Ishikawa (cell line): ENCODE data around the gene CCDC187.

ENCODE experiments used
- CEBPB ChIP-seq: IDR thresholded peaks from 2 replicates; pipeline ENCODE4 v1.6.1; 2012
- CREB1 ChIP-seq: IDR thresholded peaks from 2 replicates; pipeline ENCODE4 v1.6.1; 2012; ENCODE audit warnings: low read depth
- EGR1 ChIP-seq: IDR thresholded peaks from 2 replicates; pipeline ENCODE4 v1.6.1; 2012
- EP300 ChIP-seq: IDR thresholded peaks from 2 replicates; pipeline ENCODE4 v1.6.1; 2012; ENCODE audit warnings: borderline replicate concordance
- FOXM1 ChIP-seq: IDR thresholded peaks from 2 replicates; pipeline ENCODE4 v1.6.1; 2012; ENCODE audit warnings: low read depth, borderline replicate concordance
- MAX ChIP-seq: IDR thresholded peaks from 2 replicates; pipeline ENCODE4 v1.6.1; 2012
- NFIC ChIP-seq: IDR thresholded peaks from 2 replicates; pipeline ENCODE4 v1.6.1; 2012
- RAD21 ChIP-seq: IDR thresholded peaks from 2 replicates; pipeline ENCODE4 v1.6.1; 2012; ENCODE audit warnings: low read depth
- REST ChIP-seq: IDR thresholded peaks from 2 replicates; pipeline ENCODE4 v1.6.1; 2012; ENCODE audit warnings: low read depth, mild to moderate bottlenecking
- TAF1 ChIP-seq: IDR thresholded peaks from 2 replicates; pipeline ENCODE4 v1.6.1; 2012; ENCODE audit warnings: low read depth, mild to moderate bottlenecking
- TCF12 ChIP-seq: IDR thresholded peaks from 2 replicates; pipeline ENCODE4 v1.6.1; 2012; ENCODE audit warnings: low read depth
- TEAD4 ChIP-seq: IDR thresholded peaks from 2 replicates; pipeline ENCODE4 v1.6.1; 2012
- USF1 ChIP-seq: IDR thresholded peaks from 2 replicates; pipeline ENCODE4 v1.6.1; 2012
- YY1 ChIP-seq: IDR thresholded peaks from 2 replicates; pipeline ENCODE4 v1.6.1; 2012; ENCODE audit warnings: low read depth
- ZBTB7A ChIP-seq: IDR thresholded peaks from 2 replicates; pipeline ENCODE4 v1.6.1; 2012; ENCODE audit warnings: low read depth

Gene CCDC187

GRCh38 chr9:136226680-136227407 lies 77.0 kb downstream of the CCDC187 start:
- TF ChIP-seq TCF12 (no peak), CREB1 (no peak), FOXM1 (no peak), RAD21 (no peak), CEBPB (no peak), TEAD4 (no peak), EGR1 (no peak), YY1 (no peak)

GRCh38 chr9:136225748-136226679 lies 77.9 kb downstream of the CCDC187 start:
- TF ChIP-seq REST, result no peak
- TF ChIP-seq EGR1, result no peak
- TF ChIP-seq NFIC, result no peak
- peak; percentile 79 for TF ChIP-seq TEAD4
- no peak for TF ChIP-seq USF1
- no peak for TF ChIP-seq FOXM1
- TF ChIP-seq RAD21, result peak; percentile 79
- TF ChIP-seq TCF12, result no peak
- no peak for TF ChIP-seq TAF1
- TF ChIP-seq CEBPB, result no peak
- no peak for TF ChIP-seq EP300
- no peak for TF ChIP-seq CREB1

DNA sequence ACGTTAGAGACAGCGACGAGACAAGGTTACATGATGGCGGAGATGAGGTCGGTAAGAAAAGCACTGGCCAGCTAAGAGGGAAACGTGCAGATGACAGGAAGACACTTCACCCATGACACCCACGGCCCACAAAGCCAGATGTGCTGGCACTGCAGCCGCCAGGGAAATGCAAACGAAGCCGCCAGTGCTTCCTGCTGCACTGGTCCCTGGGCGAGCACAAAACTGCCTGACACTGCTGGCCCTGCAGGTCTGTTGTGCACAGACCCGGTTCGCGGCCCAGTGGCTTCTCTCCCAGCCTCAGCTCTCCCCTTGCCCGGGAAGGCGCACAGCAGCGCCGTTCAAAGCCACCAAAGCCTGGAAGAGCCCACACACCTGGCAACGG lies 78.5 kb downstream of the CCDC187 start:
- no peak for TF ChIP-seq YY1
- no peak for TF ChIP-seq RAD21
- no peak for TF ChIP-seq EGR1
- TF ChIP-seq MAX, result no peak
- TF ChIP-seq NFIC, result no peak
- TF ChIP-seq ZBTB7A, result no peak
- TF ChIP-seq TCF12, result no peak
- TF ChIP-seq USF1, result no peak
- TF ChIP-seq CEBPB, result no peak
- TF ChIP-seq TAF1, result no peak
- TF ChIP-seq EP300, result no peak
- no peak for TF ChIP-seq TEAD4
- no peak for TF ChIP-seq CREB1
- no peak for TF ChIP-seq FOXM1
- TF ChIP-seq REST, result no peak

DNA sequence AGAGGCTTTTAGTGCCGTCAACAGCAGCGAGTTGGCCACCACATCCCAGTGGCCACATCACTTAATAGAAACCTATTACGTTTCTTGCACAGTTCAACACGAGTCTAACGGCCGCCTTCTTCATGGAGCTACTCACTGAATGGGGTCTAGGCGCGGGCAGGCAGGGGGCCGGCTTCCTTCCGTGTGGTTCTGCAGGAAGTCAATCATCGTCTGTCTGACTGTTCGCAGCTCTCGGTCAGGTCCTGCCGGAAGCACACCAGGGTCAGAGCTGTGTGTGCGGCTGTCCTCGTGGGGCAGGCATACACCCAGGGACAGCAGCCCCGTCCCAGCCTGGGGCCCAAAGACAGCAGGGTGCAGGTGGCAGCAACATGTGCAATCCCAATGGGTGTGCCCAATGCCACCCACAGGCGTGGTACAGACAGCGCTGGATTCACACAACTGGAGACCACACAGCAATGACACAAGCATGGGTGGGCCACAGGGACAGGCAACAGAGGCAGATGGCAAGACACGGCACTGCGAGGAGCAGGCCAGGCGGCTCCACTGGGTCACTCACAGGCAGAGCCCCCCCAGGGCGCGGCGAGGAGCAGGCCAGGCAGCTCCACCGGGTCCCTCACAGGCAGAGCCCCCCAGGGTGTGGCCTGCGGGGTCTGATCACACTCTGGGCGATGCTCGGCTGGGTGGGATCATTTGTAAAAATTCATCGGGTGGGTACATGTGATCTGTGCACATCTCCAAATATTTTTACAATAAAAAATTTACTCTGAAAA lies 79.8 kb downstream of the CCDC187 start:
- no peak for TF ChIP-seq TCF12
- no peak for TF ChIP-seq CEBPB
- TF ChIP-seq EP300, result no peak
- TF ChIP-seq RAD21, result no peak
- no peak for TF ChIP-seq EGR1
- TF ChIP-seq TAF1, result no peak
- no peak for TF ChIP-seq USF1
- no peak for TF ChIP-seq CREB1
- no peak for TF ChIP-seq TEAD4

- no peak for TF ChIP-seq TAF1
These were observed 81.0 kb downstream of the CCDC187 start for GRCh38 chr9:136222906-136223285.
